Measurements from ENCODE around the gene SLC35A5. TPM values are rescaled to one million over a fixed set of nuclear protein-coding genes. Genes with fewer than 3 reads are reported as not detected.
"Not testable (repeated sequence)": the region's sequence is repeated elsewhere in the genome, so short reads cannot be mapped to it uniquely, and the experiment has no call there.

SLC35A5 gene
- total and polyA plus RNA-seq, 11 donors, result 4.2 to 28.8 (median 17.7) TPM

DNA sequence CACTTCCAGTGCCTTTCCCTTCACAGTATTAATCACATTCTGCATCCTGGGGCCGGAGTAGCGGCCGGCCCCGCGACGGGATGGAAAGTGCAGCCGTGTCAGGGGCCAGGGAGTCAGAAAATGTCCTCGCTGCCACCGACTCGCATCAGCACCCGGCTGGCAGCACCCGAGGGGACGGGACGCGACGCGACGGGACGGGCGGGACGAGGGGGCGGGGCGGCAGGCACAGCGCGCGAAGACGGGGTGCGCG, 436 bp upstream of the SLC35A5 start:
- peak; percentile 17 to 75 (median 58) for ATAC-seq
- H3K4me3 ChIP-seq, result peak overlapping the region; percentile 68 to 95 (median 84)
- intact Hi-C loops (cut with DNase I), result loop anchor here in 2 of 10 donors (10.0 kb wide), 2 partner anchors 433 to 453 kb away; partner anchors contain the start of gene GTPBP8 (in 1 of the 2)
- no peak for TF ChIP-seq POLR2A (IDR thresholded peaks at IDR 0.05)
- TF ChIP-seq, protein P1, sequence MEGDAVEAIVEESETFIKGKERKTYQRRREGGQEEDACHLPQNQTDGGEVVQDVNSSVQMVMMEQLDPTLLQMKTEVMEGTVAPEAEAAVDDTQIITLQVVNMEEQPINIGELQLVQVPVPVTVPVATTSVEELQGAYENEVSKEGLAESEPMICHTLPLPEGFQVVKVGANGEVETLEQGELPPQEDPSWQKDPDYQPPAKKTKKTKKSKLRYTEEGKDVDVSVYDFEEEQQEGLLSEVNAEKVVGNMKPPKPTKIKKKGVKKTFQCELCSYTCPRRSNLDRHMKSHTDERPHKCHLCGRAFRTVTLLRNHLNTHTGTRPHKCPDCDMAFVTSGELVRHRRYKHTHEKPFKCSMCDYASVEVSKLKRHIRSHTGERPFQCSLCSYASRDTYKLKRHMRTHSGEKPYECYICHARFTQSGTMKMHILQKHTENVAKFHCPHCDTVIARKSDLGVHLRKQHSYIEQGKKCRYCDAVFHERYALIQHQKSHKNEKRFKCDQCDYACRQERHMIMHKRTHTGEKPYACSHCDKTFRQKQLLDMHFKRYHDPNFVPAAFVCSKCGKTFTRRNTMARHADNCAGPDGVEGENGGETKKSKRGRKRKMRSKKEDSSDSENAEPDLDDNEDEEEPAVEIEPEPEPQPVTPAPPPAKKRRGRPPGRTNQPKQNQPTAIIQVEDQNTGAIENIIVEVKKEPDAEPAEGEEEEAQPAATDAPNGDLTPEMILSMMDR (IDR thresholded peaks at IDR 0.05), result no peak
- peaks cover 0 to 28% (median 19%) of the 10 kb centered on the region in 9 donors for H3K36me3 ChIP-seq
- H3K9me3 ChIP-seq, result no peaks in the 10 kb centered on the region
- no peaks in the 10 kb centered on the region for H3K27me3 ChIP-seq
- peaks cover 3 to 52% (median 30%) of the 10 kb centered on the region in 12 donors for H3K4me1 ChIP-seq
- 0 to 2% (median 0%) methylated on average over 6 to 29 of the region's 29 CpGs for WGBS, 4 donors
- peak overlapping the region; percentile 86 to 100 (median 96) for H3K27ac ChIP-seq
- no peak for DNase-seq

DNA sequence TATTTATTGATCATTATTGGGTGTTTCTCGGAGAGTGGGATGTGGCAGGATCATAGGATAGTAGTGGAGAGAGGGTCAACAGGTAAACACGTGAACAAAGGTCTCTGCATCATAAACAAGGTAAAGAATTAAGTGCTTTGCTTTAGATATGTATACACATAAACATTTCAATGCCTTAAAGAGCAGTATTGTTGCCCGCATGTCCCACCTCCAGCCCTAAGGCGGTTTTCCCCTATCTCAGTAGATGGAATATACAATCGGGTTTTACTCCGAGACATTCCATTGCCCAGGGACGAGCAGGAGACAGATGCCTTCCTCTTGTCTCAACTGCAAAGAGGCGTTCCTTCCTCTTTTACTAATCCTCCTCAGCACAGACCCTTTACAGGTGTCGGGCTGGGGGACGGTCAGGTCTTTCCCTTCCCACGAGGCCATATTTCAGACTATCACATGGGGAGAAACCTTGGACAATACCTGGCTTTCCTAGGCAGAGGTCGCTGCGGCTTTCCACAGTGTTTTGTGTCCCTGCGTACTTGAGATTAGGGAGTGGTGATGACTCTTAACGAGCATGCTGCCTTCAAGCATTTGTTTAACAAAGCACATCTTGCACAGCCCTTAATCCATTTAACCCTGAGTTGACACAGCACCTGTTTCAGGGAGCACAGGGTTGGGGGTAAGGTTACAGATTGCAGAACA, 2.5 kb downstream of the SLC35A5 start:
- H3K4me1 ChIP-seq, result peaks cover 3 to 37% (median 22%) of the 10 kb centered on the region in 12 donors
- H3K27ac ChIP-seq, DNase-seq, H3K4me3 ChIP-seq, H3K27me3 ChIP-seq, ATAC-seq, H3K9me3 ChIP-seq: not testable (repeated sequence)
- intact Hi-C loops (cut with DNase I), result loop anchor here in 2 of 10 donors (10.0 kb wide), 2 partner anchors 430 to 450 kb away; partner anchors contain the start of gene GTPBP8 (in 1 of the 2)
- peaks cover 0 to 50% (median 25%) of the 10 kb centered on the region in 9 donors for H3K36me3 ChIP-seq
- WGBS, 4 donors, result 77 to 81% (median 79%) methylated on average over 13 to 15 of the region's 15 CpGs

DNA sequence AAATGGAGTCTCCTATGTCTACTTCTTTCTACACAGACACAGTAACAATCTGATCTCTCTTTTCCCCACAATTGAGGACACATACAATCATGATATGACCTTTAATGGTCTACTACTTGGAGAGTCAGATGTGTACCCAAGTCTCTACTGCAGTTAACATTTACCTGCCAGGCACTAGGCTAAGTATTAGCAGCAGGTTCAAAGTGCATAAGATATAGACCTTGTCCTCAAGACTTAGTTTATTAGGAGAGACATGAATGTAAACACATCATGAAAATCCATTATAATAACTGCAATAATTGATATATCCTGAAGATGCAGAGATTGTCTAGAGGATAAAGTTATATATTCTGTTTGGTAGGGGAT, 3.1 kb downstream of the SLC35A5 start:
- H3K4me1 ChIP-seq, result peaks cover 0 to 34% (median 17%) of the 10 kb centered on the region in 12 donors
- H3K27ac ChIP-seq, result no peak overlapping the region
- no peak for ATAC-seq
- H3K36me3 ChIP-seq, result peaks cover 0 to 56% (median 30%) of the 10 kb centered on the region in 9 donors
- TF ChIP-seq POLR2A (IDR thresholded peaks at IDR 0.05), result no peak
- TF ChIP-seq, protein P1 (IDR thresholded peaks at IDR 0.05), result no peak
- no peak for DNase-seq
- H3K27me3 ChIP-seq, result no peaks in the 10 kb centered on the region
- intact Hi-C loops (cut with DNase I), result loop anchor here in 2 of 10 donors (10.0 kb wide), 2 partner anchors 430 to 450 kb away; partner anchors contain the start of gene GTPBP8 (in 1 of the 2)
- H3K9me3 ChIP-seq, result no peaks in the 10 kb centered on the region
- no peak overlapping the region for H3K4me3 ChIP-seq

DNA sequence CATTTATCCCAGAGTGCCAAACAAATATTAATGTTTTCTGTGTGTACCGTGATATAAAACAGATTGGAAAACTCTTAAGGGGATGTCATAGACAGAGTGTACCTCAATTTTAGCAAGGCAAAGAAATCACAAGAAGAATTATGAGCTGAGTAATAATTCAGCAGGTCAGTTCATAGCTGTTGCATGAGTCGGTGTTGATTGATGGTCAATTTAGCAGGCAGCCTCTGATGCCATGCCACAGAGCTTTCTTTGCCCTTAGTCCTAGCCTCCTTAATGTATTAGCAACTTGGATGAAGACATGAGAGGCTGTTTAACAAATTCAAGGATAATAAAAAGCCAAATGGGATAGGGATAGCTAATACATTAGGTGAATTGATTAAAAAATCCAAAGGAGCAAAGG, 6.8 kb downstream of the SLC35A5 start:
- peaks cover 0 to 26% (median under 1%) of the 10 kb centered on the region in 12 donors for H3K4me1 ChIP-seq
- WGBS, 4 donors, result 94 to 97% (median 96%) methylated on average over 2 of the region's 2 CpGs
- intact Hi-C loops (cut with DNase I), result loop anchor here in 2 of 10 donors (10.0 kb wide), 2 partner anchors 426 to 446 kb away; partner anchors contain the start of gene GTPBP8 (in 1 of the 2)
- H3K27ac ChIP-seq, result peak overlapping the region in 1 of 12 donors; percentile 2
- H3K4me3 ChIP-seq, result no peak overlapping the region
- ATAC-seq, result no peak
- H3K36me3 ChIP-seq, result peaks cover 0 to 90% (median 64%) of the 10 kb centered on the region in 9 donors
- no peak for TF ChIP-seq POLR2A (IDR thresholded peaks at IDR 0.05)
- TF ChIP-seq, protein P1 (IDR thresholded peaks at IDR 0.05), result no peak
- H3K27me3 ChIP-seq, result no peaks in the 10 kb centered on the region
- no peak for DNase-seq
- no peaks in the 10 kb centered on the region for H3K9me3 ChIP-seq
